Esophagus squamous epithelium (tissue), 5 donors: ENCODE results near the gene GALNT2. TPM values are rescaled to one million over a fixed set of nuclear protein-coding genes. Genes with fewer than 3 reads are reported as not detected.

Experiments used
- DNase-seq: peaks from one replicate; lab custom pipeline; 2025; lab: John Stamatoyannopoulos, UW
- H3K27ac ChIP-seq, 4 donors: fragments of 200-600 bp; sonication (generic); one replicate each; pipeline ENCODE4 v1.5.1; 2016 to 2019; ENCODE audit warnings: mild to moderate bottlenecking in 1 of 4
- H3K27me3 ChIP-seq, 4 donors: fragments of 200-600 bp; sonication (generic); 1 replicate in 3 of 4; 2 replicates in 1 of 4; pipeline versions ENCODE4 v1.5.1 to v1.6.0; 2017 to 2021; ENCODE audit warnings: antibody characterized with exemption in 1 of 4
- H3K36me3 ChIP-seq, 3 donors: fragments of 200-600 bp; sonication (generic); one replicate each; pipeline ENCODE4 v1.5.1; 2016 to 2019
- H3K4me1 ChIP-seq, 3 donors: fragments of 200-600 bp; sonication (generic); one replicate each; pipeline ENCODE4 v1.5.1; 2017 to 2019
- H3K4me3 ChIP-seq, 4 donors: fragments of 200-600 bp; sonication (generic); 1 replicate in 3 of 4; 2 replicates in 1 of 4; pipeline ENCODE4 v1.5.1; 2016 to 2019; ENCODE audit warnings: mild to moderate bottlenecking in 2 of 4, moderate library complexity in 1 of 4
- H3K9me3 ChIP-seq, 3 donors: fragments of 200-600 bp; sonication (generic); one replicate each; pipeline ENCODE4 v1.5.1; 2016 to 2019
- POLR2A ChIP-seq, 4 donors: fragments of 450-650 bp; IDR thresholded peaks; one replicate each; pipeline ENCODE4 v1.6.1; 2017; ENCODE audit warnings: antibody characterized with exemption in 4 of 4, mild to moderate bottlenecking in 4 of 4, moderate library complexity in 3 of 4
- WGBS, 2 donors: methylation state at CpG; one replicate each; pipeline ENCODE4 v1.1.5; 2018; 5-methylcytosine and 5-hydroxymethylcytosine counted together
- intact Hi-C: fragments of 100-400 bp; cut with DNase I; formaldehyde crosslinking; loops from one replicate; pipeline ENCODE4 v1.15.0; 2022
- total RNA-seq, 4 donors: library from RNA; depleted of rRNA; stranded (reverse); fragments of >200 nt; gene quantifications; one replicate each; pipeline ENCODE4 v1.1.0, GENCODE V29; 2016
- TF ChIP-seq, protein P1 (sequence below), 6 experiments: fragments of 450-650 bp in 4 of 6; fragments of 200-600 bp in 2 of 6; sonication (generic) in 2 of 6; IDR thresholded peaks; one replicate each; pipeline ENCODE4 v1.5.1; 2016 to 2019; ENCODE audit warnings: antibody characterized with exemption in 6 of 6, mild to moderate bottlenecking in 4 of 6, moderate library complexity in 4 of 6
- donor health status: DM: yes; HTN: yes; CAD: no.

The GALNT2 gene
- total RNA-seq, 4 donors from 2014 or later: 25.8 to 36.2 (median 31.0) TPM

DNA sequence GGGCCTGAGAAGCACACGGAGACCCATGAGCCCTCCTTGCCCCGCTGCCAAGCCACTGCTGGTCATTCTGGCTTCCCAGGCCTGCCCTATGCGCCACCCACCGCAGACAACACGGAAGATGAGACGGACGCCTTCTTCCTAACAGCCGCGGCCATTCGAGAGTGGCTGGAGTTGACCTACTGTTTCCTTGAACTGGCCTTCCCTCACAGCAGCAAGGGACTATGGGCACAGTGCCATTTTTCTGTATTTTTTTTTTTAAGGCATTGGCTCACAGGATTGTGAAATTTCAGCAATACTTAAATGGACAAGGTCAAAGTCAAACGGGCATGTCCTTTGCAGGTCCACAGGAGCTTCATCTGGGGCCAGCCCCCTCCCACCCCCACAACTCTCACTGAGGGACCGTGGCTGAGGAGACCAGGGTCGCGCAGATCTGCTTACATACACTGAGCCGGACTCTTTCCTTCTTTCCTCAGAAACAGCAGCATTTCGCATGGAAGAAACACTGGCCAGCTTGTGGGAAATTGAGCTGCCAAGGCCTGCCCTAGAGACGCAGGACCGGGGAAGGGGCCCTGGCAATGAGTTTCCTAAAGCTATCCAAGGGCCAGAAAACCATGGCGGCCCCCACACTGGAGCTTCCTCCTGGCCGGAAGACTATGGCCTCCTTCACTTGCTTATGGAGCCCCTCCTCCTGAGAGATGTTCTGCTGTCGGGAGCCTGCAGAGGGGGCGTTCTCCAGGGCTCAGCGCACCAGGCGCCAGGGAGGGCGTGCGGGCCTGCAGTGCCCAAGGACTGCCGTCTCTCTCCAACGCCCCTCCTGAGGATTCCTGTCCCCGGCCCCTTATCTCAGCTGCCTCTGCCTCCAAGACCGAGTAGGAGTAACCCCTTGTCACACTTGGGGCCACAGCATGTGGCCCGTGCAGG lies 260.2 kb downstream of the GALNT2 start:
- intact Hi-C loops: no loop called here
- no peak overlapping the region for H3K27ac ChIP-seq
- H3K9me3 ChIP-seq: no peaks in the 10 kb centered on the region
- H3K4me1 ChIP-seq: no peaks in the 10 kb centered on the region
- 82% methylated on average over 14 to 22 of the region's 31 CpGs for WGBS, 2 donors
- no peaks in the 10 kb centered on the region for H3K27me3 ChIP-seq
- H3K4me3 ChIP-seq: no peak overlapping the region
- no peak for TF ChIP-seq POLR2A (IDR thresholded peaks at IDR 0.05)
- TF ChIP-seq, protein P1, sequence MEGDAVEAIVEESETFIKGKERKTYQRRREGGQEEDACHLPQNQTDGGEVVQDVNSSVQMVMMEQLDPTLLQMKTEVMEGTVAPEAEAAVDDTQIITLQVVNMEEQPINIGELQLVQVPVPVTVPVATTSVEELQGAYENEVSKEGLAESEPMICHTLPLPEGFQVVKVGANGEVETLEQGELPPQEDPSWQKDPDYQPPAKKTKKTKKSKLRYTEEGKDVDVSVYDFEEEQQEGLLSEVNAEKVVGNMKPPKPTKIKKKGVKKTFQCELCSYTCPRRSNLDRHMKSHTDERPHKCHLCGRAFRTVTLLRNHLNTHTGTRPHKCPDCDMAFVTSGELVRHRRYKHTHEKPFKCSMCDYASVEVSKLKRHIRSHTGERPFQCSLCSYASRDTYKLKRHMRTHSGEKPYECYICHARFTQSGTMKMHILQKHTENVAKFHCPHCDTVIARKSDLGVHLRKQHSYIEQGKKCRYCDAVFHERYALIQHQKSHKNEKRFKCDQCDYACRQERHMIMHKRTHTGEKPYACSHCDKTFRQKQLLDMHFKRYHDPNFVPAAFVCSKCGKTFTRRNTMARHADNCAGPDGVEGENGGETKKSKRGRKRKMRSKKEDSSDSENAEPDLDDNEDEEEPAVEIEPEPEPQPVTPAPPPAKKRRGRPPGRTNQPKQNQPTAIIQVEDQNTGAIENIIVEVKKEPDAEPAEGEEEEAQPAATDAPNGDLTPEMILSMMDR (IDR thresholded peaks at IDR 0.05): no peak
- H3K36me3 ChIP-seq: no peaks in the 10 kb centered on the region
- no peak for DNase-seq

DNA sequence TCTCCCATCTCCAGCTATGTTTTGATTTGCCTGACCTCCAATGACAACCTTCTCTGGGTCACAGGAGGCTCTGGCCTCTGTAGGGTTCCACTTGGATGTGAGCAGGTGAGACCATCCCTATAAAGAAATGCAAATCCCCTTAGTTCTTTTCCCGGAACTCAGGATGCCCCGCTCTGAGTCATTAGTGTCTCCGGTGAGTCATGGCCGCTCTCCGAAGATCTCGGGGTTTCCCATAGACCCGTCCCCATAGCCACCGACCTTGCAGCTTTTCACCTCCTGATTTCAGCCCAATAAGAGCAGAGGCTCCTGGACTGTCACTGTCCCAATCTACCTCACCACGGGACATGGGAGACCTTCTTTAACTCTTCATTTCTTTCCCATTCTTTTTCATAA lies 260.9 kb downstream of the GALNT2 start:
- intact Hi-C loops: no loop called here
- no peak overlapping the region for H3K4me3 ChIP-seq
- H3K36me3 ChIP-seq: no peaks in the 10 kb centered on the region
- H3K27ac ChIP-seq: no peak overlapping the region
- H3K9me3 ChIP-seq: no peaks in the 10 kb centered on the region
- TF ChIP-seq, protein P1 (IDR thresholded peaks at IDR 0.05): no peak
- no peak for TF ChIP-seq POLR2A (IDR thresholded peaks at IDR 0.05)
- no peaks in the 10 kb centered on the region for H3K4me1 ChIP-seq
- no peaks in the 10 kb centered on the region for H3K27me3 ChIP-seq
- 42 to 61% methylated on average over 9 of the region's 9 CpGs for WGBS, 2 donors
- DNase-seq: no peak

DNA sequence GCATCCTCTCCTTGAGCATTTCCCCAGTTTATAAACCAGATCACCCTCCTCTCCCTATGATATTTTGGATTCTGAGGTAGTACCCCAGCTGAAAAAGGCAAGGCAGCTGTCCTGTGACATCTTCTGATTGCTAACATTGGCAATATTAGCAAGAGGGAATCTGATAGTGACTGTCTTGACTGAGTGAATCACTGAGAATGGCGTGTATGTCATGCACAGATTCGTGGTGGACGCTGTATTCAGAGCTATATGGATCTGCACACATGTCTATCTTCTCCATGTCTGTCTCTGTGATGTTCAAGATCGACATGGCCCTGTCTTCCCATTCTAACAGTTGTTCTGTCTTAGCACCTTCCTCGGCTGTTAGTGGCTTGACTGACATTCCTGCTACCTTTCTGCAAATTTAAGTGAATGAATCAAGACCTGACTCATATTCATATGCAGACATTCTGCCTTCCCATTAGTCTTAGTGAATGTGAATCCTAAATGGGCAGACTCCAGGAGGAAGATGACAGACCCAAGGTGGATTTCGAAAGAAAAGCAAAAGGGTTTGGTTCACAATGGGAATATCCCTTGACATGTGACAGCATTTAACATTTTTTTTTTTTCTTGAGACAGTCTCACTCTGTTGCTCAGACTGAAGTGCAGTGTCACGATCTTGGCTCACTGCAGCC lies 261.4 kb downstream of the GALNT2 start:
- Histone ChIP-seq H3K27ac (no peak overlapping the region), H3K36me3 (no peaks in the 10 kb centered on the region), H3K9me3 (no peaks in the 10 kb centered on the region), H3K4me3 (no peak overlapping the region), H3K4me1 (no peaks in the 10 kb centered on the region), H3K27me3 (peaks cover 0 to 4% (median 0%) of the 10 kb centered on the region in 4 donors)
- no peak for DNase-seq
- intact Hi-C loops: no loop called here
- 65 to 69% methylated on average over 7 of the region's 7 CpGs for WGBS, 2 donors
- no peak for TF ChIP-seq POLR2A (IDR thresholded peaks at IDR 0.05)
- TF ChIP-seq, protein P1 (IDR thresholded peaks at IDR 0.05): no peak

DNA sequence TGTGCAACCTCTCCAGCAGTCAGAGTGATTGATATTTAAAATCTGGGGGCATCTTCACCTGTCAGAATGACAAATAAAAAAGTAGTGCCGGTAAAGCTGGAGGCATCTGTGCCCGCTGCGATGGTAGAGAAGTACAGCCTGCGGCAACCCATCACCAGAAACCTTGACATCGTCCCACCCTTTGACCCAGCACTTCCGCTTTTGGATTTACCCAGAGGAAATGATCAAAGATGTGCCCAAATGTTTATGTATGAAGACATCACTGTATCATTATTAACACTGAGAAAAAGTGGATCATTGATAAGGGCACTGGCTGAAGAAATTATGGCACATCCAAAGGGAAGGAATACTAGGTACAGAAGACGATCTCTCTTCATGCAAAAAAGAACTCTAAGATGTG lies 263.1 kb downstream of the GALNT2 start:
- 78 to 85% methylated on average over 7 of the region's 7 CpGs for WGBS, 2 donors
- Histone ChIP-seq H3K27ac (no peak overlapping the region), H3K4me3 (no peak overlapping the region), H3K36me3 (no peaks in the 10 kb centered on the region), H3K27me3 (peaks cover 0 to 10% (median 0%) of the 10 kb centered on the region in 4 donors), H3K9me3 (no peaks in the 10 kb centered on the region), H3K4me1 (no peaks in the 10 kb centered on the region)
- TF ChIP-seq POLR2A (IDR thresholded peaks at IDR 0.05): no peak
- TF ChIP-seq, protein P1 (IDR thresholded peaks at IDR 0.05): no peak
- DNase-seq: no peak
- intact Hi-C loops: no loop called here
